Measurements from ENCODE around the gene GYG1. TPM values are rescaled to one million over a fixed set of nuclear protein-coding genes. Genes with fewer than 3 reads are reported as not detected.

GYG1 gene
- total RNA-seq, 1 donor from 2014 or later = 44.8 TPM

- Mint-ChIP-seq H3K27ac (ENCODE audit: unreplicated experiment) (no peak overlapping the region), H3K4me1 (ENCODE audit: unreplicated experiment) (no peaks in the 10 kb centered on the region), H3K36me3 (ENCODE audit: low read depth, unreplicated experiment) (no peaks in the 10 kb centered on the region), H3K9me3 (ENCODE audit: unreplicated experiment) (no peaks in the 10 kb centered on the region), H3K4me3 (ENCODE audit: unreplicated experiment) (no peak overlapping the region), H3K27me3 (ENCODE audit: unreplicated experiment) (no peaks in the 10 kb centered on the region)
- no peak for TF ChIP-seq CTCF (IDR thresholded peaks at IDR 0.05; ENCODE audit: unreplicated experiment)
- DNase-seq (ENCODE audit: low spot score) = no peak
Observed at GRCh38 chr3:148970271-148970670, 21.1 kb upstream of the GYG1 start.

- no peaks in the 10 kb centered on the region for H3K36me3 Mint-ChIP-seq (ENCODE audit: low read depth, unreplicated experiment)
- H3K27ac Mint-ChIP-seq (ENCODE audit: unreplicated experiment) = no peak overlapping the region
- H3K4me1 Mint-ChIP-seq (ENCODE audit: unreplicated experiment) = no peaks in the 10 kb centered on the region
- DNase-seq (ENCODE audit: low spot score) = no peak
- H3K27me3 Mint-ChIP-seq (ENCODE audit: unreplicated experiment) = no peaks in the 10 kb centered on the region
- TF ChIP-seq CTCF (IDR thresholded peaks at IDR 0.05; ENCODE audit: unreplicated experiment) = no peak
- H3K4me3 Mint-ChIP-seq (ENCODE audit: unreplicated experiment) = no peak overlapping the region
- H3K9me3 Mint-ChIP-seq (ENCODE audit: unreplicated experiment) = no peaks in the 10 kb centered on the region
Observed at GRCh38 chr3:148971401-148972163, 19.8 kb upstream of the GYG1 start.

- H3K27ac Mint-ChIP-seq (ENCODE audit: unreplicated experiment) = no peak overlapping the region
- TF ChIP-seq CTCF (IDR thresholded peaks at IDR 0.05; ENCODE audit: unreplicated experiment) = no peak
- no peaks in the 10 kb centered on the region for H3K36me3 Mint-ChIP-seq (ENCODE audit: low read depth, unreplicated experiment)
- no peaks in the 10 kb centered on the region for H3K4me1 Mint-ChIP-seq (ENCODE audit: unreplicated experiment)
- no peaks in the 10 kb centered on the region for H3K9me3 Mint-ChIP-seq (ENCODE audit: unreplicated experiment)
- no peak for DNase-seq (ENCODE audit: low spot score)
- no peaks in the 10 kb centered on the region for H3K27me3 Mint-ChIP-seq (ENCODE audit: unreplicated experiment)
- no peak overlapping the region for H3K4me3 Mint-ChIP-seq (ENCODE audit: unreplicated experiment)
Observed at GRCh38 chr3:148974726-148975125, 16.6 kb upstream of the GYG1 start.

GRCh38 chr3:148975248-148975647, 16.1 kb upstream of the GYG1 start:
- TF ChIP-seq CTCF (IDR thresholded peaks at IDR 0.05; ENCODE audit: unreplicated experiment) = no peak

GRCh38 chr3:148975696-148976095, 15.6 kb upstream of the GYG1 start:
- no peak for TF ChIP-seq CTCF (IDR thresholded peaks at IDR 0.05; ENCODE audit: unreplicated experiment)
- Mint-ChIP-seq H3K4me1 (ENCODE audit: unreplicated experiment) (no peaks in the 10 kb centered on the region), H3K4me3 (ENCODE audit: unreplicated experiment) (no peak overlapping the region), H3K27me3 (ENCODE audit: unreplicated experiment) (no peaks in the 10 kb centered on the region), H3K27ac (ENCODE audit: unreplicated experiment) (no peak overlapping the region), H3K36me3 (ENCODE audit: low read depth, unreplicated experiment) (no peaks in the 10 kb centered on the region), H3K9me3 (ENCODE audit: unreplicated experiment) (no peaks in the 10 kb centered on the region)
- no peak for DNase-seq (ENCODE audit: low spot score)

More at GRCh38 chr3:148975248-148975647, 16.1 kb upstream of the GYG1 start:
- DNase-seq (ENCODE audit: low spot score) = no peak
- Mint-ChIP-seq H3K27me3 (ENCODE audit: unreplicated experiment) (no peaks in the 10 kb centered on the region), H3K9me3 (ENCODE audit: unreplicated experiment) (no peaks in the 10 kb centered on the region), H3K27ac (ENCODE audit: unreplicated experiment) (no peak overlapping the region), H3K4me1 (ENCODE audit: unreplicated experiment) (no peaks in the 10 kb centered on the region), H3K4me3 (ENCODE audit: unreplicated experiment) (no peak overlapping the region), H3K36me3 (ENCODE audit: low read depth, unreplicated experiment) (no peaks in the 10 kb centered on the region)

Data from endothelial cell (in vitro differentiated cells).